MM.1S (cell line): Measurements from ENCODE around the gene POU4F2.

Experiments
- DNase-seq: peaks from one replicate; pipeline ENCODE4 v3.0.0-alpha.2; 2015
- H2AFZ ChIP-seq: fragments of 300-600 bp; sonication (generic); 2 replicates; pipeline ENCODE4 v1.6.0; 2016; ENCODE audit warnings: antibody characterized with exemption, low read length
- H3F3A ChIP-seq: fragments of 300-600 bp; sonication (generic); 2 replicates; pipeline ENCODE4 v1.6.1; 2016; ENCODE audit warnings: mild to moderate bottlenecking, antibody characterized with exemption, low read length, moderate library complexity, mixed read lengths; ENCODE audit not compliant: insufficient read depth
- H3K27ac ChIP-seq: fragments of 300-600 bp; sonication (generic); 2 replicates; pipeline ENCODE4 v1.5.1; 2016; ENCODE audit warnings: mild to moderate bottlenecking, low read length
- H3K27me3 ChIP-seq: fragments of 300-600 bp; sonication (generic); replicated peaks from 2 replicates; pipeline ENCODE4 v1.6.0; 2016; ENCODE audit warnings: low read length; ENCODE audit not compliant: insufficient read depth
- H3K36me3 ChIP-seq: fragments of 300-600 bp; sonication (generic); replicated peaks from 2 replicates; pipeline ENCODE4 v1.6.1; 2016; ENCODE audit warnings: mild to moderate bottlenecking, low read length, mixed read lengths; ENCODE audit not compliant: insufficient read depth
- H3K4me1 ChIP-seq: fragments of 300-600 bp; sonication (generic); 2 replicates; pipeline ENCODE4 v1.6.1; 2016; ENCODE audit warnings: low read length, mixed read lengths
- H3K4me2 ChIP-seq: fragments of 300-600 bp; sonication (generic); 2 replicates; pipeline ENCODE4 v1.6.0; 2016; ENCODE audit warnings: low read depth, low read length
- H3K4me3 ChIP-seq: fragments of 300-600 bp; sonication (generic); 2 replicates; pipeline ENCODE4 v1.5.1; 2016; ENCODE audit warnings: low read length, mixed read lengths
- H3K79me2 ChIP-seq: fragments of 300-600 bp; sonication (generic); 2 replicates; pipeline ENCODE4 v1.6.1; 2016; ENCODE audit warnings: mixed run types, low read length, mixed read lengths
- H3K9ac ChIP-seq: fragments of 300-600 bp; sonication (generic); 2 replicates; pipeline ENCODE4 v1.6.1; 2016; ENCODE audit warnings: low read length, mixed read lengths
- H3K9me2 ChIP-seq: fragments of 300-600 bp; sonication (generic); replicated peaks from 2 replicates; pipeline ENCODE4 v1.6.1; 2016; ENCODE audit warnings: mild to moderate bottlenecking, low read length, mixed read lengths; ENCODE audit not compliant: insufficient read depth
- H3K9me3 ChIP-seq: fragments of 300-600 bp; sonication (generic); replicated peaks from 2 replicates; pipeline ENCODE4 v1.6.1; 2016; ENCODE audit warnings: mild to moderate bottlenecking, low read length, mixed read lengths; ENCODE audit not compliant: insufficient read depth
- H4K20me1 ChIP-seq: fragments of 300-600 bp; sonication (generic); 2 replicates; pipeline ENCODE4 v1.6.1; 2016; ENCODE audit warnings: mild to moderate bottlenecking, low read length, moderate library complexity, mixed read lengths; ENCODE audit not compliant: insufficient read depth
- CTCF ChIP-seq: fragments of 300-600 bp; sonication (generic); IDR thresholded peaks from 2 replicates; pipeline ENCODE4 v1.5.1; 2016; ENCODE audit warnings: antibody characterized with exemption, low read length, mixed read lengths
- EZH2 ChIP-seq: fragments of 300-600 bp; sonication (generic); optimal IDR thresholded peaks from 2 replicates; pipeline ENCODE3; 2017; ENCODE audit warnings: low read depth, mild to moderate bottlenecking, antibody characterized with exemption, low read length, mixed read lengths
- EZH2phosphoT487 ChIP-seq: fragments of 300-600 bp; sonication (generic); IDR thresholded peaks from 2 replicates; pipeline ENCODE4 v1.6.1; 2018; ENCODE audit warnings: antibody characterized with exemption, low read length

Gene POU4F2

GRCh38 chr4:146638333-146638785 is 334 bp upstream of the POU4F2 start:
- H3K27ac ChIP-seq: no peak overlapping the region
- no peak overlapping the region for H3K4me2 ChIP-seq
- no peaks in the 10 kb centered on the region for H3K36me3 ChIP-seq
- no peaks in the 10 kb centered on the region for H4K20me1 ChIP-seq
- no peaks in the 10 kb centered on the region for H3K79me2 ChIP-seq
- no peaks in the 10 kb centered on the region for H3K4me1 ChIP-seq
- DNase-seq: no peak
- no peak overlapping the region for H3K4me3 ChIP-seq
- H2AFZ ChIP-seq: no peak overlapping the region
- no peaks in the 10 kb centered on the region; the same call in 1 of the 2 replicates for H3K9me3 ChIP-seq
- TF ChIP-seq CTCF (no peak), EZH2phosphoT487 (no peak), EZH2 (no peak)
- no peaks in the 10 kb centered on the region; the same call in 1 of the 2 replicates for H3K27me3 ChIP-seq
- no peaks in the 10 kb centered on the region for H3F3A ChIP-seq
- no peak overlapping the region for H3K9ac ChIP-seq
- H3K9me2 ChIP-seq: no peaks in the 10 kb centered on the region

GRCh38 chr4:146639506-146639932 is 826 bp downstream of the POU4F2 start:
- TF ChIP-seq CTCF (no peak), EZH2 (no peak), EZH2phosphoT487 (no peak)
- no peaks in the 10 kb centered on the region for H3F3A ChIP-seq
- H3K9me3 ChIP-seq: no peaks in the 10 kb centered on the region; the same call in 1 of the 2 replicates
- no peaks in the 10 kb centered on the region for H4K20me1 ChIP-seq
- no peak overlapping the region for H3K4me3 ChIP-seq
- no peak overlapping the region for H3K9ac ChIP-seq
- no peak for DNase-seq
- no peaks in the 10 kb centered on the region for H3K9me2 ChIP-seq
- no peak overlapping the region for H3K27ac ChIP-seq
- no peak overlapping the region for H3K4me2 ChIP-seq
- H2AFZ ChIP-seq: no peak overlapping the region
- no peaks in the 10 kb centered on the region; the same call in 1 of the 2 replicates for H3K27me3 ChIP-seq
- no peaks in the 10 kb centered on the region for H3K36me3 ChIP-seq
- H3K4me1 ChIP-seq: no peaks in the 10 kb centered on the region
- no peaks in the 10 kb centered on the region for H3K79me2 ChIP-seq

- Histone ChIP-seq H3K27ac (no peak overlapping the region), H3F3A (no peaks in the 10 kb centered on the region), H3K9me3 (no peaks in the 10 kb centered on the region; the same call in 1 of the 2 replicates), H3K36me3 (no peaks in the 10 kb centered on the region), H3K79me2 (no peaks in the 10 kb centered on the region), H3K4me2 (no peak overlapping the region), H3K9ac (no peak overlapping the region), H3K4me1 (no peaks in the 10 kb centered on the region), H4K20me1 (no peaks in the 10 kb centered on the region), H3K4me3 (no peak overlapping the region), H3K27me3 (no peaks in the 10 kb centered on the region), H2AFZ (no peak overlapping the region), H3K9me2 (no peaks in the 10 kb centered on the region)
- no peak for TF ChIP-seq EZH2
- no peak for DNase-seq
These were observed 1.4 kb downstream of the POU4F2 start for GRCh38 chr4:146640021-146640464.

GRCh38 chr4:146640465-146641061 is 1.9 kb downstream of the POU4F2 start:
- no peak overlapping the region for H3K9ac ChIP-seq
- no peaks in the 10 kb centered on the region for H3K79me2 ChIP-seq
- H4K20me1 ChIP-seq: no peaks in the 10 kb centered on the region
- DNase-seq: no peak
- no peaks in the 10 kb centered on the region for H3K36me3 ChIP-seq
- H3K9me2 ChIP-seq: no peaks in the 10 kb centered on the region
- no peaks in the 10 kb centered on the region for H3F3A ChIP-seq
- H3K27ac ChIP-seq: no peak overlapping the region
- H3K4me3 ChIP-seq: no peak overlapping the region
- no peaks in the 10 kb centered on the region for H3K4me1 ChIP-seq
- H2AFZ ChIP-seq: no peak overlapping the region
- TF ChIP-seq EZH2 (no peak), CTCF (no peak), EZH2phosphoT487 (no peak)
- H3K27me3 ChIP-seq: no peaks in the 10 kb centered on the region
- no peaks in the 10 kb centered on the region; the same call in 1 of the 2 replicates for H3K9me3 ChIP-seq
- H3K4me2 ChIP-seq: no peak overlapping the region
